Esophagus muscularis mucosa (tissue), 4 donors: ENCODE measurements around the gene DGKG.

Experiments
- CTCF ChIP-seq, 3 experiments: fragments of 200-600 bp in 2 of 3; fragments of 450-650 bp in 1 of 3; sonication (generic) in 2 of 3; IDR thresholded peaks; one replicate each; pipeline ENCODE4 v1.5.1; 2017 to 2019; ENCODE audit warnings: antibody characterized with exemption in 3 of 3, mild to moderate bottlenecking in 2 of 3, moderate library complexity in 1 of 3
- EP300 ChIP-seq: sonication (generic); formaldehyde crosslinking; IDR thresholded peaks from one replicate; pipeline ENCODE4 v1.6.1; 2017; ENCODE audit warnings: antibody characterized with exemption
- POLR2A ChIP-seq: fragments of 450-650 bp; IDR thresholded peaks from one replicate; pipeline ENCODE4 v1.6.1; 2017; ENCODE audit warnings: antibody characterized with exemption, moderate library complexity, mild to moderate bottlenecking, low read depth
- POLR2AphosphoS5 ChIP-seq, 2 donors: sonication (generic); formaldehyde crosslinking; IDR thresholded peaks; one replicate each; pipeline ENCODE4 v1.6.1; 2017; ENCODE audit warnings: antibody characterized with exemption in 2 of 2

- TF ChIP-seq CTCF (IDR thresholded peaks at IDR 0.05), result no peak
- TF ChIP-seq POLR2AphosphoS5 (IDR thresholded peaks at IDR 0.05), result peak in 1 of 2 donors; percentile 64
- TF ChIP-seq POLR2A, result no peak
- TF ChIP-seq EP300, result no peak
Observed at GRCh38 chr3:186160691-186161243, 201.3 kb downstream of the DGKG start.
